ENCODE measurements around the gene SCUBE3.

- no peak for TF ChIP-seq POLR2AphosphoS5 (IDR thresholded peaks at IDR 0.05; ENCODE audit: low read depth, low read length)
- TF ChIP-seq TAF1 (IDR thresholded peaks at IDR 0.05; ENCODE audit: low read depth, low read length) = no peak
- TF ChIP-seq POLR2A (IDR thresholded peaks at IDR 0.05; ENCODE audit: low read depth, low read length) = no peak
- TF ChIP-seq SPI1 (IDR thresholded peaks at IDR 0.05; ENCODE audit: low read depth, low read length) = no peak
- TF ChIP-seq PAX5 (IDR thresholded peaks at IDR 0.05; ENCODE audit: insufficient read depth, low read length, severe bottlenecking) = no peak
These were observed 34.6 kb upstream of the SCUBE3 start for GRCh38 chr6:35178932-35179832.

Measured in GM12891 (cell line).